ENCODE results near the gene MAPRE2. TPM values are rescaled to one million over a fixed set of nuclear protein-coding genes. Genes with fewer than 3 reads are reported as not detected.

MAPRE2 gene
- total and polyA plus RNA-seq, 2 donors (not counting 1 experiment from before 2014, with no cell fraction given) = 18.5 to 88.1 TPM

- Histone ChIP-seq H2AFZ (ENCODE audit: low read length) (no peak overlapping the region), H3K27me3 (ENCODE audit: control insufficient read depth, insufficient read depth, low read length) (no peaks in the 10 kb centered on the region), H3K27ac (ENCODE audit: insufficient read depth, low read length) (no peak overlapping the region), H3K79me2 (ENCODE audit: control insufficient read depth, insufficient read depth, low read length) (no peaks in the 10 kb centered on the region), H3K4me2 (ENCODE audit: extremely low read depth, insufficient read depth, low read length) (no peak overlapping the region), H3K9me3 (ENCODE audit: control insufficient read depth, insufficient read depth, low read depth, low read length) (no peaks in the 10 kb centered on the region), H3K9ac (ENCODE audit: insufficient read depth, low read length) (no peak overlapping the region), H3K4me3 (replicated peaks in 1 of 4; ENCODE audit: control extremely low read depth in 1 of 4, insufficient read depth in 1 of 4, low read depth in 3 of 4, low read length in 4 of 4) (no peak overlapping the region), H3K36me3 (ENCODE audit: control insufficient read depth, insufficient read depth, low read length) (no peaks in the 10 kb centered on the region), H4K20me1 (ENCODE audit: control insufficient read depth, extremely low read depth, insufficient read depth, low read length) (no peaks in the 10 kb centered on the region), H3K4me1 (ENCODE audit: control insufficient read depth, extremely low read depth, insufficient read depth, low read length) (no peaks in the 10 kb centered on the region)
- no peak for TF ChIP-seq CTCF (conservative IDR thresholded peaks at IDR 0.05 in 1 of 2, IDR thresholded peaks at IDR 0.05 in 1 of 2; ENCODE audit: low read depth in 1 of 2, low read length in 2 of 2)
- TF ChIP-seq EZH2 (IDR thresholded peaks at IDR 0.05; ENCODE audit: low read length, missing control alignments) = no peak
- DNase-seq (ENCODE audit: low read depth in 2 of 2) = no peak
Measured at GRCh38 chr18:35022426-35023001, 18.7 kb upstream of the MAPRE2 start.

- Histone ChIP-seq H3K4me1 (ENCODE audit: control insufficient read depth, extremely low read depth, insufficient read depth, low read length) (peaks cover 4% of the 10 kb centered on the region), H3K4me2 (ENCODE audit: extremely low read depth, insufficient read depth, low read length) (no peak overlapping the region), H3K9ac (ENCODE audit: insufficient read depth, low read length) (no peak overlapping the region), H3K36me3 (ENCODE audit: control insufficient read depth, insufficient read depth, low read length) (no peaks in the 10 kb centered on the region), H3K9me3 (ENCODE audit: control insufficient read depth, insufficient read depth, low read depth, low read length) (no peaks in the 10 kb centered on the region), H3K27ac (ENCODE audit: insufficient read depth, low read length) (no peak overlapping the region), H3K27me3 (ENCODE audit: control insufficient read depth, insufficient read depth, low read length) (no peaks in the 10 kb centered on the region), H3K79me2 (ENCODE audit: control insufficient read depth, insufficient read depth, low read length) (no peaks in the 10 kb centered on the region), H2AFZ (ENCODE audit: low read length) (no peak overlapping the region), H4K20me1 (ENCODE audit: control insufficient read depth, extremely low read depth, insufficient read depth, low read length) (no peaks in the 10 kb centered on the region), H3K4me3 (replicated peaks in 1 of 4; ENCODE audit: control extremely low read depth in 1 of 4, insufficient read depth in 1 of 4, low read depth in 3 of 4, low read length in 4 of 4) (no peak overlapping the region)
- no peak for DNase-seq (ENCODE audit: low read depth in 2 of 2)
- TF ChIP-seq CTCF (conservative IDR thresholded peaks at IDR 0.05 in 1 of 2, IDR thresholded peaks at IDR 0.05 in 1 of 2; ENCODE audit: low read depth in 1 of 2, low read length in 2 of 2) (no peak), EZH2 (IDR thresholded peaks at IDR 0.05; ENCODE audit: low read length, missing control alignments) (no peak)
Measured at GRCh38 chr18:35024196-35024595, 17.0 kb upstream of the MAPRE2 start.

- no peak overlapping the region for H3K4me2 ChIP-seq (ENCODE audit: extremely low read depth, insufficient read depth, low read length)
- no peak overlapping the region for H3K27ac ChIP-seq (ENCODE audit: insufficient read depth, low read length)
- DNase-seq (ENCODE audit: low read depth in 2 of 2) = peak; percentile 89 to 97
- H3K9me3 ChIP-seq (ENCODE audit: control insufficient read depth, insufficient read depth, low read depth, low read length) = no peaks in the 10 kb centered on the region
- H3K4me1 ChIP-seq (ENCODE audit: control insufficient read depth, extremely low read depth, insufficient read depth, low read length) = peaks cover 6% of the 10 kb centered on the region
- H3K9ac ChIP-seq (ENCODE audit: insufficient read depth, low read length) = no peak overlapping the region
- no peaks in the 10 kb centered on the region for H3K79me2 ChIP-seq (ENCODE audit: control insufficient read depth, insufficient read depth, low read length)
- no peak overlapping the region for H3K4me3 ChIP-seq (replicated peaks in 1 of 4; ENCODE audit: control extremely low read depth in 1 of 4, insufficient read depth in 1 of 4, low read depth in 3 of 4, low read length in 4 of 4)
- no peaks in the 10 kb centered on the region for H3K27me3 ChIP-seq (ENCODE audit: control insufficient read depth, insufficient read depth, low read length)
- TF ChIP-seq EZH2 (IDR thresholded peaks at IDR 0.05; ENCODE audit: low read length, missing control alignments) (no peak), CTCF (conservative IDR thresholded peaks at IDR 0.05 in 1 of 2, IDR thresholded peaks at IDR 0.05 in 1 of 2; ENCODE audit: low read depth in 1 of 2, low read length in 2 of 2) (no peak)
- no peaks in the 10 kb centered on the region for H3K36me3 ChIP-seq (ENCODE audit: control insufficient read depth, insufficient read depth, low read length)
- no peaks in the 10 kb centered on the region for H4K20me1 ChIP-seq (ENCODE audit: control insufficient read depth, extremely low read depth, insufficient read depth, low read length)
- no peak overlapping the region for H2AFZ ChIP-seq (ENCODE audit: low read length)
Measured at GRCh38 chr18:35024965-35025364, 16.2 kb upstream of the MAPRE2 start.
